HG03460 (cell line): ENCODE results near the gene COQ9.
"Not testable (repeated sequence)": the region's sequence is repeated elsewhere in the genome, so short reads cannot be mapped to it uniquely, and the experiment has no call there.

Experiments
- ATAC-seq: cut with Tn5 transposase; IDR thresholded peaks from one replicate; pipeline ENCODE4 v1.9.1; 2021; ENCODE audit not compliant: unreplicated experiment

Gene COQ9

GRCh38 chr16:57484515-57485005 is 37.3 kb downstream of the COQ9 start:
- ATAC-seq: no peak

GRCh38 chr16:57485091-57485915 is 38.0 kb downstream of the COQ9 start:
- ATAC-seq: no peak

- peak; percentile 88 for ATAC-seq
Measured at GRCh38 chr16:57485916-57486857, 38.9 kb downstream of the COQ9 start, which contains the start of gene DOK4. Gene DOK4, minus strand, starts transcription at chr16:57486493. Its CDS starts 6,986 bp downstream, at chr16:57479507.

GRCh38 chr16:57486858-57487834 is 39.9 kb downstream of the COQ9 start:
- no peak for ATAC-seq

- no peak for ATAC-seq
Measured at GRCh38 chr16:57489229-57489628, 42.0 kb downstream of the COQ9 start.

GRCh38 chr16:57493767-57494166 is 46.5 kb downstream of the COQ9 start:
- no peak for ATAC-seq

- ATAC-seq: no peak
Measured at GRCh38 chr16:57497121-57497520, 49.8 kb downstream of the COQ9 start.

GRCh38 chr16:57498031-57498430 is 50.8 kb downstream of the COQ9 start:
- no peak for ATAC-seq

GRCh38 chr16:57499941-57500340 is 52.7 kb downstream of the COQ9 start:
- not testable (repeated sequence) for ATAC-seq

- ATAC-seq: no peak
Measured at GRCh38 chr16:57500578-57501111, 53.4 kb downstream of the COQ9 start.

GRCh38 chr16:57501492-57501891 is 54.2 kb downstream of the COQ9 start:
- ATAC-seq: no peak

GRCh38 chr16:57502048-57502775 is 54.9 kb downstream of the COQ9 start:
- ATAC-seq: no peak

GRCh38 chr16:57503366-57503765 is 56.1 kb downstream of the COQ9 start:
- ATAC-seq: no peak

GRCh38 chr16:57504001-57504400 is 56.7 kb downstream of the COQ9 start:
- no peak for ATAC-seq

GRCh38 chr16:57504491-57504890 is 57.2 kb downstream of the COQ9 start:
- ATAC-seq: no peak

- ATAC-seq: no peak
Measured at GRCh38 chr16:57505169-57505568, 57.9 kb downstream of the COQ9 start.

GRCh38 chr16:57507136-57508034 is 60.1 kb downstream of the COQ9 start:
- no peak for ATAC-seq

GRCh38 chr16:57508035-57508425 is 60.8 kb downstream of the COQ9 start:
- no peak for ATAC-seq
